Bronchial epithelial cell (primary cell): ENCODE data around the gene PRKCE. TPM values are rescaled to one million over a fixed set of nuclear protein-coding genes. Genes with fewer than 3 reads are reported as not detected.
A peak's percentile ranks its signal among the peaks of the same experiment; 100 is the strongest.
"Not testable (repeated sequence)": the region's sequence is repeated elsewhere in the genome, so short reads cannot be mapped to it uniquely, and the experiment has no call there.

Experiments used
- DNase-seq: peaks from one replicate; pipeline ENCODE4 v3.0.0-alpha.2; 2010; ENCODE audit warnings: low read depth
- FAIRE-seq: peaks from 2 replicates; lab custom pipeline; 2011; peaks lifted over from hg19 to GRCh38; lab: Jason Lieb, UNC
- H3K27me3 ChIP-seq: 2 replicates; pipeline ENCODE4 v1.5.1; 2011; ENCODE audit warnings: low read length; ENCODE audit not compliant: control insufficient read depth, insufficient read depth
- H3K36me3 ChIP-seq: 2 replicates; pipeline ENCODE4 v1.5.1; 2011; ENCODE audit warnings: low read length; ENCODE audit not compliant: control insufficient read depth, insufficient read depth
- H3K4me3 ChIP-seq: 2 replicates; pipeline ENCODE4 v1.5.1; 2011; ENCODE audit warnings: mild to moderate bottlenecking, low read depth, low read length, control low read depth
- total RNA-seq: library from RNA; depleted of rRNA; stranded (reverse); fragments of >200 nt; gene quantifications from 2 replicates; pipeline ENCODE4 v1.2.1, GENCODE V29; 2014
- TF ChIP-seq, protein P1 (sequence below): IDR thresholded peaks from 2 replicates; pipeline ENCODE4 v1.5.1; 2011; ENCODE audit warnings: mild to moderate bottlenecking, moderate library complexity, low read length, control low read depth, inconsistent platforms; ENCODE audit not compliant: insufficient read depth, severe bottlenecking

PRKCE gene
- total RNA-seq, 1 donor from 2014 or later: 6.3 TPM

DNA sequence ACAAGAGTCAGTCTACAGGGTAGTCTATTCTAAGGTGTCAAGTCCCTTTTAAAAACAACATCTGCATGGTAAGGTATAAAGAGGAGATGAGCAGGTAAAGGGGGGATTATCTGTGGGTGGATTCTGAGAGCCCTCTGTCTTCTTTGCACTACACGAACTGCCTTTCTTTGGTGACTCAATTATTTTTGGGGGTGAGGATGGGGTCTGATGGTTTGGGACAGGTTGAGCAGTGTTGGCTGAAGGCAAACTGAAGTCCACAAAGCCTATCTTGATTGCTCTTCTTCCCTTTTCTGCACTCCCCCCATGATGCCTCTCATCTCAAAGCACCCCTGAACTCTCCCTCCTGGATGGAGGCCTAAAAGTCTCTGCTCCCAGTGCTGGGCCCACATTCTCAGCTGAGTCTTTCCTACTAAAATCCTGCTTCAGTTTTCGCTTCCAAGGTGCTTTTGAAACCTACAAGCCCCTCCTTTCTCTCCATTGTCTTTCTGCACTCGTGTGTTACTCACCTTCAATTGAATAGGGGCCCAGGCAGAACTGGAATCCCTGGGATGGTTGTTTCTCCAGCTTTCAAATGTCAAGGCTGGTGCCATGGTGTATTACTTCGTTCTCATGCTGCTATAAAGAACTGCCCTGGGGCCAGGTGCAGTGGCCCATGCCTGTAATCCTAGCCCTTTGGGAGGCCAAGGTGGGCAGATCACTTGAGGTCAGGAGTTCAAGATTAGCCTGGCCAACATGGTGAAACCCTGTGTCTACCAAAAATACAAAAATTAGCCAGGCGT lies 64.3 kb downstream of the PRKCE start:
- Histone ChIP-seq H3K4me3 (no peak overlapping the region), H3K36me3 (no peaks in the 10 kb centered on the region), H3K27me3 (no peaks in the 10 kb centered on the region)
- TF ChIP-seq, protein P1, sequence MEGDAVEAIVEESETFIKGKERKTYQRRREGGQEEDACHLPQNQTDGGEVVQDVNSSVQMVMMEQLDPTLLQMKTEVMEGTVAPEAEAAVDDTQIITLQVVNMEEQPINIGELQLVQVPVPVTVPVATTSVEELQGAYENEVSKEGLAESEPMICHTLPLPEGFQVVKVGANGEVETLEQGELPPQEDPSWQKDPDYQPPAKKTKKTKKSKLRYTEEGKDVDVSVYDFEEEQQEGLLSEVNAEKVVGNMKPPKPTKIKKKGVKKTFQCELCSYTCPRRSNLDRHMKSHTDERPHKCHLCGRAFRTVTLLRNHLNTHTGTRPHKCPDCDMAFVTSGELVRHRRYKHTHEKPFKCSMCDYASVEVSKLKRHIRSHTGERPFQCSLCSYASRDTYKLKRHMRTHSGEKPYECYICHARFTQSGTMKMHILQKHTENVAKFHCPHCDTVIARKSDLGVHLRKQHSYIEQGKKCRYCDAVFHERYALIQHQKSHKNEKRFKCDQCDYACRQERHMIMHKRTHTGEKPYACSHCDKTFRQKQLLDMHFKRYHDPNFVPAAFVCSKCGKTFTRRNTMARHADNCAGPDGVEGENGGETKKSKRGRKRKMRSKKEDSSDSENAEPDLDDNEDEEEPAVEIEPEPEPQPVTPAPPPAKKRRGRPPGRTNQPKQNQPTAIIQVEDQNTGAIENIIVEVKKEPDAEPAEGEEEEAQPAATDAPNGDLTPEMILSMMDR: no peak
- DNase-seq (no peak), FAIRE-seq (no peak)

GRCh38 chr2:45716432-45716831 lies 65.0 kb downstream of the PRKCE start:
- not testable (repeated sequence) for H3K4me3 ChIP-seq, H3K36me3 ChIP-seq, H3K27me3 ChIP-seq, DNase-seq, FAIRE-seq

GRCh38 chr2:45716915-45717314 lies 65.4 kb downstream of the PRKCE start:
- H3K27me3 ChIP-seq: no peaks in the 10 kb centered on the region
- DNase-seq: no peak
- TF ChIP-seq, protein P1: no peak
- no peaks in the 10 kb centered on the region for H3K36me3 ChIP-seq
- no peak for FAIRE-seq
- no peak overlapping the region for H3K4me3 ChIP-seq

GRCh38 chr2:45720210-45720609 lies 68.7 kb downstream of the PRKCE start:
- no peak for FAIRE-seq
- TF ChIP-seq, protein P1: no peak

GRCh38 chr2:45721150-45721549 lies 69.7 kb downstream of the PRKCE start:
- Histone ChIP-seq H3K36me3 (no peaks in the 10 kb centered on the region), H3K4me3 (no peak overlapping the region), H3K27me3 (no peaks in the 10 kb centered on the region)
- FAIRE-seq: no peak
- TF ChIP-seq, protein P1: no peak
- DNase-seq: no peak

More at GRCh38 chr2:45720210-45720609, 68.7 kb downstream of the PRKCE start:
- Histone ChIP-seq H3K36me3 (no peaks in the 10 kb centered on the region), H3K27me3 (no peaks in the 10 kb centered on the region), H3K4me3 (no peak overlapping the region)
- DNase-seq: no peak

DNA sequence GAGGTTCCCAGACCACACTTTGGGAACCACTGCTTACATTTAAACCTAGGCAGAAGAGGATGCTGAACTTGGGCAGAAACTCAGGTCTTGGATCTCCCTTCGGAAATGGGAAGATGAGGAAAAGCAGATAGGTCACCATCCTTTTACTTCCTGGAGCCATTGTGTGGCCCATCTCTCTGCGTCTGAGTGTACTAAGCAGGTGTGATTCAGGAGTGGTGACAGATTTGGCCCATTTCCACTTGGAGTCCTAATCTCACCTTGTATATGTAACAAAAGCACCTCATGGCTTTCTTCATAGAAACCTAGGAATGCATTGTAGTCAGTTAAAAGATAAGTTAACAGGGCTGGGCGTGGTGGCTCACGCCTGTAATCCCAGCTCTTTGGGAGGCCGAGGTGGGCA lies 71.0 kb downstream of the PRKCE start:
- FAIRE-seq: no peak
- TF ChIP-seq, protein P1: no peak
- peak; percentile 27 for DNase-seq
- H3K4me3 ChIP-seq: no peak overlapping the region
- H3K27me3 ChIP-seq: no peaks in the 10 kb centered on the region
- H3K36me3 ChIP-seq: no peaks in the 10 kb centered on the region
